Stimulated activated CD4-positive, alpha-beta T cell treated with anti-CD3 and anti-CD28 coated beads, Interleukin-12 subunit alpha, Interleukin-12 subunit beta, amount 100 ng/mL, for 24 hours (primary cell): ENCODE data around the gene TRAK1.

Experiments used
- DNase-seq, 2 experiments: peaks; one replicate each; pipeline ENCODE4 v3.0.0-alpha.2; 2020; ENCODE audit warnings: low read depth in 2 of 2

Gene TRAK1

GRCh38 chr3:42068303-42069088 is 22.7 kb upstream of the TRAK1 start:
- no peak for DNase-seq

- no peak for DNase-seq
These were observed 21.1 kb upstream of the TRAK1 start for GRCh38 chr3:42070089-42070488.

- no peak for DNase-seq
These were observed 20.6 kb upstream of the TRAK1 start for GRCh38 chr3:42070524-42070923.

GRCh38 chr3:42071904-42072812 is 19.0 kb upstream of the TRAK1 start:
- no peak for DNase-seq

GRCh38 chr3:42072831-42073301 is 18.3 kb upstream of the TRAK1 start:
- no peak for DNase-seq

- DNase-seq: no peak
These were observed 13.4 kb upstream of the TRAK1 start for GRCh38 chr3:42077785-42078184.

GRCh38 chr3:42078677-42079076 is 12.5 kb upstream of the TRAK1 start:
- DNase-seq: no peak

- no peak for DNase-seq
These were observed 11.3 kb upstream of the TRAK1 start for GRCh38 chr3:42079701-42080452.

GRCh38 chr3:42080453-42080872 is 10.7 kb upstream of the TRAK1 start:
- DNase-seq: no peak

- no peak for DNase-seq
These were observed 9.2 kb upstream of the TRAK1 start for GRCh38 chr3:42081838-42082473.

- DNase-seq: no peak
These were observed 6.6 kb upstream of the TRAK1 start for GRCh38 chr3:42084586-42084985.

- DNase-seq: no peak
These were observed 5.3 kb upstream of the TRAK1 start for GRCh38 chr3:42085641-42086376.

GRCh38 chr3:42088803-42089530 is 2.2 kb upstream of the TRAK1 start:
- DNase-seq: no peak

GRCh38 chr3:42092006-42092405 is 849 bp downstream of the TRAK1 start:
- DNase-seq: no peak

GRCh38 chr3:42094128-42094527 is 3.0 kb downstream of the TRAK1 start:
- no peak for DNase-seq

GRCh38 chr3:42094691-42095391 is 3.7 kb downstream of the TRAK1 start:
- DNase-seq: no peak

- DNase-seq: no peak
These were observed 4.4 kb downstream of the TRAK1 start for GRCh38 chr3:42095540-42095939.

- no peak for DNase-seq
These were observed 5.8 kb downstream of the TRAK1 start for GRCh38 chr3:42096796-42097565.

- DNase-seq: no peak
These were observed 6.4 kb downstream of the TRAK1 start for GRCh38 chr3:42097566-42097946.
